Stimulated activated naive CD4-positive, alpha-beta T cell (primary cell): ENCODE data around the gene LMTK3.
"Not testable (repeated sequence)": the region's sequence is repeated elsewhere in the genome, so short reads cannot be mapped to it uniquely, and the experiment has no call there.

Experiments used
- DNase-seq, 6 experiments: peaks; one replicate each; lab custom pipeline; 2025; lab: John Stamatoyannopoulos, UW

Gene LMTK3

DNA sequence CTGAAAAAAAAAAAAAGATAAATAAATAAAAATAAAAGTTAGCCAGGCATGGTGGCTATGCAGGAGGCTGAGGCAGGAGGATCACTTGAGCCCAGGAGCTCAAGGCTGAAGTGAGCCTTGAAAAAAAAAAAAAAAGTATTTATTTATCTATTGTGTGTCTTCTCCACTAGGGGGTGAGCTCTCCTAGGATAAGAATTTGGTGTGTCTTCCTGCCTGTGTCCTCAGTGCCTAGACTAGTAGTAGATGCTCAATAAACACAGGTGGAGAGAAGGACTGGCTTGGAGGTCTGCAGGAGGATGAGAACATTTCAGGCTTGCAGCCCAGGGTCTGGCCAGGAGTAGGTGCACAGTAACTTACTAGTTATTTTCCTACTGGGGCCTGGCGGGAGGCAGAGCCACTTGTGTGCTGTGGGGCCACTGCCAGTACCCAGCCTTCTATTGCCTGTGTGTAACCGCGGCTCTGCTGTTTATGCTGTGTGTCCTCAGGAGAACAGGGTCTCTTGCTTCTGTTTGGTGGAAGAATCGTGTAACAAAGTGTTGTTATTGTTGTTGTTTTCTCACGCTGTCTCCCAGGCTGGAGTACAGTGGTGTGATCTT lies 5.4 kb downstream of the LMTK3 start:
- DNase-seq: peak in 4 of 6 experiments; percentile 29 to 72 (median 54)

GRCh38 chr19:48502350-48503018 lies 9.2 kb downstream of the LMTK3 start:
- no peak for DNase-seq

- DNase-seq: peak; percentile 73 to 90 (median 84)
Measured at GRCh38 chr19:48501494-48502349, 9.9 kb downstream of the LMTK3 start.

DNA sequence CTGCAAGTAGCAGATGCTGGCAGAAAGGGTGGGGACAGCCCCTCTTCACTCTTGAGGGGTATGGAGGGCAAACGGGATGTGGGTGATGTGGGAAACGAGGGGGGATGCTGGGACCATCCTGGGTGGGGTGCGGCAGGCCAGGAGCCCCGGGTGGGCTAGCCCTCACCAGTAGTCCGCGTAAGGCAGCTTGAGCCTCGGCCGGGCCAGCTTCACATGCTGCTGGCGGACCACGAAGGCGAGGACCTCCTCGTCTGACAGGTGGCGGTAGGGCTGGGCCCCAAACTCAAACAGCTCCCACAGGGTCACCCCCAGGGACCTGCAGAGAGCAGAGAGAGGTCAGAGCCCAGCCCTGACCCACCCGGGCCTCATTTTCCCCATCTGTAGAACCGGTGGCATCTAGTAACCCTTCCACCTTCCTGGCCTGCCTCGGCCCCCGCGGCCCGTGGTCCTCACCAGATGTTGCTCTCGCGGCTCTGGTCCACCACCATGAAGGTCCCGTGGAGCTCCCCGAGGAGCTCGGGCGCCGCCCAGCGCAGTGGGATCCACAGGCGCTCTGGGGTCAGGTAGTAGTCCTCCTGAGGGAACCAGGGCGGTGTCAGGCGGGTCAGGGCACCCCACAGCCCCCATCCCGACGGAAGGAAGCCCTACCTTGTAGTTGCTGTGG lies 10.7 kb downstream of the LMTK3 start:
- DNase-seq: no peak

DNA sequence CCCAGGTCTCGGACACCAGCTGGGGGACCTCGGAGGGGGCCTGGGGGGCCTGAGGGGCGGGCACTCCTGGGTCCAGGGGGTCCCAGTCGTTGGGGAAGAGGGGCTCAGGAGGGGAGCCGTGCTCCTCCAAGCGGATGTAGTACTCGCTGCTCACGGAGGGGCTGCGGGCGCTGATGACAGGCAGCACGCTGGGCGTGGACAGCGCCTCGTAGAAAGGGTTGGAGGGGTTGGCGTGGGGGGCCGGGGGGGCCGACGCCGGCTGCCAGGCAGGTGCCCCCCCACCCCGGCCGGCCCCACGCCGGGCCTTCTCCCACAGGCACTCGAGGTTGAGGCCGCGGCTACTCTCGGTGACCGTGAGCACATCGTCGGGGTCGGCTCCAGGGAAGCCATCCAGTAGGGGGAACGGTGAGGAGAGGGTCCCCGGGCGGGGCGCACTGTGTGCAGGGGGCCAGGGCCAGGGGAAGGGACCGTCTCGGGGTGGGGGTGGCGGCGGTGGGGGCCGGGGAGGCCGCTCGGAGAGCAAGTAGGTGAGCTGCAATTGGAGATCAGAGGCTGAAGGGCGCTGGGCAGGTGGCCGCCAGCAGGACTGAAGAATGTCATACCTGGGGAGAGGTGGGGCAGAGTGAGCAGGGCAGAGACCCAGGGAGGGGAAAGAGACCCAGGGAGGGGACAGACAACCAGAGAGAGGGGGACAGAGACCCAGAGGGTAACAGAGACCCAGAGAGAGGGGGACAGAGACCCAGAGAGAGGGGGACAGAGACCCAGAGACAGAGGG lies 12.1 kb downstream of the LMTK3 start:
- no peak for DNase-seq

DNA sequence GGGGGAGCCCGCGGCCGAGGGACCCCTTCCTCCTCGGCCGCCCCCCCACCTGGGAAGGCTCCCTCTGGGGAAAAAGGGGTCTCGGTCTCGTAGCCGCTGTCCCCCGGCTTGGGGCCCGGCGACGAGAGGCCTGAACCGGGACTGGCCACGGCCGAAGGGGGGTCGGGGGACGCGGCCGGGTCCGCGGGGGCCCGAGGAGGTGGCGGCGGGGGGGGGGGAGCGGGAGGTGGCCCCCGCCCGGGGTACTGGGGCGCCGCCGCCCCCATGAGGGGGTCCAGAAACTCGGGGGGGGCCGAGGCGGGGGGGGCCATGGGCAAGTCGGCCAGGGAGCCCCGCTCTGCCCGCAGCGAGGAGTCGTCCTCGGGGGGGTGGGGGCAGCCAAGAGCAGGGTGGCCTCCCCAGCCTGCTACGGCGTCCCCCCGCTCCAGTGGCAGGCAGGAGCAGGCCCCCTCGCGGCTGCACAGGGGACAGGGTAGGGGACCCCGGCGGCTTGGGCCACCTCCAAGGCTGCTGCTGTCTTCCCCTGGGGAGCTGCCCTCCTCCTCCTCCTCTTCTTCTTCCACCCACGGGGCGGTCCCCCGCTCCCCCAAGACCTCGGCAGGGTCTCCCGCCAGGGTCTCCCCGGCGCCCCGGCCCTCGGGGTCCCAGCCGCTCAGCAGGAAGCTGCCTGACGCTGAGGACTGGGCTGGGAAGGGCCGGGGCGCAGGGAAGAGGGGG lies 12.9 kb downstream of the LMTK3 start:
- DNase-seq: no peak

DNA sequence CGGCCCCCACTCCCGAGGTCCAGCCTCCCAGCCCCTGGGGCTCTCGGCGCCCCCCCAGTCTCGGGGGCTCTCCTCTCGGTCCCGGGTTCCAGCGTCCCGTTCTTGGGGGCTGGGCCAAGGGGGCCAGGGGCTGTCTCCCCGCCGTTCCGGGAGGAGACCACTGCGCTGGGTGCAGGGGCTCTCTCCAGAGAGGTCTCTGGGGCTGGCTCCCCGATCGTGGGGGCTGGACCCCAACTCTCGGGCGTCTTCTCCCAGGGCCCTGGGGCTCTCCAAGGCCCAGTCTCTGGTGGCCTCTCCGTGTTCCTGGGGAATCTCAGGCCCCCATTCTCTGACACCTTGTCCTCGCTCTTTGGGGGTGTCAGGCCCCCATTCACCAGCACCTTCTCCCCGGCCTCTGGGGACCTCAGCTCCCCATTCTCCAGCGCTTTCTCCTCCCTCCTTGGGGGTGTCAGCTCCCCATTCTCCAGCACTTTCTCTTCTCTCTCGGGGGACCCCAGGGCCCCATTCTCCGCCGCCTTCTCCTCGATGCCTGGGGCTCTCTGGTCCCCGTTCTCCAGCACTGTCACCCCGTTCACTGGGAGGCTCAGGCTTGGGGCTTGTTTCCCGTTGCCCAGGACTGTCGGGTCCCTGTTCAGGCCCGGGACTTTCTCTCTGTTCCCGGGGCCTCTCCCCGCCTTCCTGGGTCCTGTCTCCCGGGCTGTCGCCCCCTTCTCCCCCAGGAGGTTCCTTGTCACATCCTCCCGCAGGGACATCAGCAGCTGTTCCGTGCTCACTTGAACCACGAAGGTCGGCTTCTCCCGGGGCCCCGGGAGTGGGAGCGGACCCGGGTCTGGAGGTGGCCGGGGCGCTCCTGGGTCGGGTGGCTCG lies 13.7 kb downstream of the LMTK3 start:
- peak in 1 of 6 experiments; percentile 22 for DNase-seq

- DNase-seq: no peak
Measured at GRCh38 chr19:48496959-48497727, 14.5 kb downstream of the LMTK3 start.

GRCh38 chr19:48495396-48495795 lies 16.2 kb downstream of the LMTK3 start:
- DNase-seq: no peak

- no peak for DNase-seq
Measured at GRCh38 chr19:48493718-48494401, 17.8 kb downstream of the LMTK3 start.

DNA sequence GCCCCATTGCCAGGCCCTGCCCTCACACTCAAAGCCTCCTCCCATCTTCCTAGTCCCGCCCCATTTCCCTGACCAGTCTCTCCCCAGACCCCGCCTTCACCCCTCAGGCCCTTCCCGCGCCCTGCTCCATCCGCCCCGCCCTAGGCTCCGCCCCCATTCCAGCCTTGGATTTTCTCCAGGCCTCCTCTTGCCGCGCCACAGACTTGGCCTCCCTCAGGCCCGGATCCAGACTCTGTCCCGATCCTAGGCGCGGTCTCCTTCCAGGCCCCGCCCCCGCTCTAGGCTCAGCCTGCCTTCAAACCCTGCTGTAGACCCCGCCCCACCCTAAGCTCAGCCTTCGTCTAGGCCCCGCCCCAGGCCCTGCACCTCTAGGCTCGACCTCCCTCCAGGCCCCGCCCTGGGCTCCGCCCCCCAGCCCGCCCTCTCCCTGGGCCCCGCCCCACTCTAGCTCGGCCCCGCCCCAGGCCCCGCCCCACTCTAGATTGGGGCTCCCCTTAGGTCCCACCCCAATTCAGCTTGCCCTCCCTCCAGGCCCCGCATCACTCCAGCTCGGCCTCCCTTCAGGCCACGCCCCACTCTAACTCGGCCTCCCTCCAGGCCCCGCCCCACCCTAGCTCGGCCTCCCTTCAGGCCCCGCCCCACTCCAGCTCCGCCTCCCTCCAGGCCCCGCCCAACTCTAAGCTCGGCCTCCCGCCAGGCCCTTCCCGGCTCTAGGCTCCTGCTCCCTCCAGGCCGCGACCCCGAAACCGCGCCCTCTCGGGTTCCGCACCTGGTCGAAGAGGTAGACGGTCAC lies 18.5 kb downstream of the LMTK3 start:
- peak; percentile 65 to 95 (median 88) for DNase-seq

DNA sequence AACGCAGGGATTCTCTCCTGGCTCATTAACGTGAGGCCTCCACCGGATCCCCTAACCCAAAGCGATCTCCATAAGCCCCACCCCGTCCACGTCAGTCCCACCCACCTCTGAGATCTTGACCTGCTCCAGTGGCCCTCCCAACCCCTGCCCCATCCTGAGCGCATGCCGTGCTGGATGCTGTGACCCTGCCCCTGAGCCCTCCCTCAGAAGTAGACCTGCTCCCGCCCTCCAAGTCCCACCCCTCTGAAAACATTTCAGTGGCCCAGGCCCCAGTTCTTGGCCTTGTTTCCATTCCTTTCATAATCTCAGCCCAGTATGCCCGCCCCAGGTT lies 19.9 kb downstream of the LMTK3 start:
- DNase-seq: no peak

DNA sequence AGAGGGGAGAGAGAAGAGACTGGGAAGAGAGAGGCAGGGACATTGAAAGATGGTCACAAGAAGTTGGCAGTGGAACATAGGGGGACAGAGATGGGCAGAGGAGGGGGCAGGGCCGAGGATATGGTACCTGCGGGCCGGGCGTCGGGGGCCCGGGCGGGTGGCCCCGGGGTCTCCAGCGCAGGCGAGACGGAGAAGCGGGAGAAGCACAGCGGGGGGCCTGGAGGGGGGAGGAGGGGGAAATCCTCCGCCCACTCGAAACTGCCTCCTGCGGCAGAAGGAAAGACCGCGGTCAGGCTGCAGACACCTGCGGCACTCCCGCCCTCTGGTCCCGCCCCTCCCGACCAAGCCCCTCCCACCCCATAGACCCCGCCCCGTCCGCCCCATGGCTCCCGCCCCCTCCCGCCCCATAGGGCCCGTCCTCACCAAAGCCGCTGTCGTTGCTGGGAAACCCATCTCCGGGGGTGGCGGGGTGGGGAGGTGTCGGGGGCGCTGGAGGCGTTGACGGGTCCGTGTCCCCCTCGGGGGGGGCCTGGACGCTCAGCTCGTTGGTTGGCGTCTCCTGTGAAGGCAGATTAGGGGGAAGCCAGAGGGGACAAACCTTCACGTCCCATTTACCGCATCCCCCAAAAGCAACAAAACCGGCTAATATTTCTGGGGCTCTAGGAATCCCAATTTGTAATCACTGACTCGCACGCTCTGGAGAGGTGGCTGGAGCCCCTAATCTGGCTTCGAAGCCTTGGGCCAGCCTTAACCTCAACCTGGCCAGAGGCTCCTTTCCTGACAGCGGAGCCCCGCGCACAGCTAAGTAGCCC lies 20.4 kb downstream of the LMTK3 start:
- peak; percentile 27 to 75 (median 62) for DNase-seq

GRCh38 chr19:48489608-48490216 lies 21.9 kb downstream of the LMTK3 start:
- DNase-seq: peak; percentile 31 to 84 (median 71)

DNA sequence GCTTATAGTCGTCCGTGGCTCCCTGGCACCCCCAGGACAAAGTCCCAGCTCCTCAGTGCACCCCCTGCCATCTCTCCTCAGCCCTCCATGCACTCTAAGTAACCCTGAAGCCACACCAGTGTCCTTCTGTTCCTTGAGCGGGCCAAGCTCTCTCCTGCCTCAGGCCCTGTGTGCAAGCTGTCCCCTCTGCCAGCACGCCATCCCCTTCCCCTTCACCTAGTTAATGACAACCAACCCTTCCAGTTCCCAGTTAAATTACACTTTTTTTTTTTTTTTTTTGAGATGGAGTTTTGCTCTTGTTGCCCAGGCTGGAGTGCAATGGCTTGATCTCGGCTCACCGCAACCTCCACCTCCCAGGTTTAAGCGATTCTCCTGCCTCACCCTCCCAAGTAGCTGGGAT lies 23.2 kb downstream of the LMTK3 start:
- DNase-seq: not testable (repeated sequence)

DNA sequence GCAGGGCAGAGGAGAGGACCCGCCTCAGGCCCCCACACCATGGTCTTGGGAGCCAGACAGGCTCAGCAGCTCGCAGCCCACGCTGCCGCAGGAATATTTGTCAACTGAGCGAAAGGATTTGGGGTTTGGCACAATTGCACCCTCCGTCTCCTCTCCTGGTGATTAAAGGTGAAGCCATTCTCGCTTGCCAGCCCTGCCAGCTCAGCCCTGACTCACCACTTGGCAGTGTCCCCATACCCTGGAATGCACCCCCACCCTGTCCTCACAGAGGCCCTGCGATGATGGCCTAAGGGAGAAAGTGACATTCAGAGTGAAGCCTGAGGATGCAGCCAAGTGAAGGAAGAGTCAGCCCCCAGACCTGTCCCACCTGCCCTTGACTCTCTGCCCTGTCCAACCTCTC lies 23.7 kb downstream of the LMTK3 start:
- no peak for DNase-seq

- no peak for DNase-seq
Measured at GRCh38 chr19:48487544-48487943, 24.1 kb downstream of the LMTK3 start.
